HCT116 (cell line): ENCODE results near the gene BAIAP2.

Experiments used
- CBX3 ChIP-seq: IDR thresholded peaks from 2 replicates; pipeline ENCODE4 v1.6.1; 2012; ENCODE audit warnings: low read depth
- EZH2 ChIP-seq: fragments of 200-600 bp; sonication (generic); IDR thresholded peaks from 2 replicates; pipeline ENCODE4 v1.6.1; 2017; ENCODE audit warnings: antibody characterized with exemption, mixed run types
- FOSL1 ChIP-seq: IDR thresholded peaks from 2 replicates; pipeline ENCODE4 v1.6.1; 2012; ENCODE audit warnings: low read depth
- POLR2A ChIP-seq: IDR thresholded peaks from 2 replicates; pipeline ENCODE4 v1.7.0; 2011; ENCODE audit warnings: borderline replicate concordance; ENCODE audit not compliant: insufficient read depth, insufficient read length; ENCODE audit errors: extremely low read depth
- POLR2AphosphoS5 ChIP-seq: IDR thresholded peaks from 2 replicates; pipeline ENCODE4 v1.6.1; 2011; ENCODE audit warnings: mild to moderate bottlenecking, low read depth, low read length, moderate library complexity
- SP1 ChIP-seq: IDR thresholded peaks from 2 replicates; pipeline ENCODE4 v1.6.1; 2012; ENCODE audit warnings: low read depth
- SRF ChIP-seq: IDR thresholded peaks from 2 replicates; pipeline ENCODE4 v1.6.1; 2012; ENCODE audit warnings: low read depth
- ZNF274 ChIP-seq: fragments of 200-500 bp; sonication (Bioruptor generic); IDR thresholded peaks from 2 replicates; pipeline ENCODE4 v1.6.1; 2014; ENCODE audit warnings: mild to moderate bottlenecking, low read depth, low read length, inconsistent platforms
- TF ChIP-seq, protein P1 (sequence below), 3 experiments: fragments of 200-600 bp in 1 of 3; sonication (generic) in 1 of 3; IDR thresholded peaks in 2 of 3; conservative IDR thresholded peaks in 1 of 3; 2 replicates each; pipeline ENCODE4 v1.5.1; 2012 to 2017; ENCODE audit warnings: low read depth in 2 of 3, low read length in 2 of 3, antibody characterized with exemption in 1 of 3, borderline replicate concordance in 1 of 3, control low read depth in 1 of 3, mild to moderate bottlenecking in 1 of 3, mixed read lengths in 1 of 3, mixed run types in 1 of 3, moderate library complexity in 1 of 3; ENCODE audit not compliant: insufficient read depth in 1 of 3
- TF ChIP-seq, protein P2 (sequence below): IDR thresholded peaks from 2 replicates; pipeline ENCODE4 v1.6.1; 2012
- TF ChIP-seq, protein P3 (sequence below): IDR thresholded peaks from 2 replicates; pipeline ENCODE4 v1.6.1; 2012; ENCODE audit warnings: low read depth

DNA sequence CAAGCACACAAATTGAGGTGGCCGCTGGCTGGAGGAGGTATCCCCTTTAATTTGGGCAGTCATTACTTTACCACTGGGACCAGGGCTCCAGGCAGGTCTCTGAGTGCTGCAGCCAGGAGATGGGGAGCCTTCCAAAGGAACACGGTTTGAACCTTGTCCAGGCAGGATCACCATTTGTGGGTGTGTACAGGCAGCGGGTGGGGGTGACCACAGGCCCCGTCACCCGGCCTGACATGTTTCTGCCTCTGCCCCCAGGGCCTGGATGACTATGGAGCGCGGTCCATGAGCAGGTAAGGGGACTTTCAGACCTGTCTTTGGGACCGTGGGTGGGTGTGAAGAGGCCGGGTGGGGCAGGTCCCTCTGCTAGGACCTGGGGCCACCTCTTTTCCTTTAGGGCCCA, 73.3 kb downstream of the BAIAP2 start:
- TF ChIP-seq POLR2A: no peak
- TF ChIP-seq FOSL1: no peak
- no peak for TF ChIP-seq EZH2
- no peak for TF ChIP-seq SP1
- no peak for TF ChIP-seq SRF
- TF ChIP-seq, protein P1, sequence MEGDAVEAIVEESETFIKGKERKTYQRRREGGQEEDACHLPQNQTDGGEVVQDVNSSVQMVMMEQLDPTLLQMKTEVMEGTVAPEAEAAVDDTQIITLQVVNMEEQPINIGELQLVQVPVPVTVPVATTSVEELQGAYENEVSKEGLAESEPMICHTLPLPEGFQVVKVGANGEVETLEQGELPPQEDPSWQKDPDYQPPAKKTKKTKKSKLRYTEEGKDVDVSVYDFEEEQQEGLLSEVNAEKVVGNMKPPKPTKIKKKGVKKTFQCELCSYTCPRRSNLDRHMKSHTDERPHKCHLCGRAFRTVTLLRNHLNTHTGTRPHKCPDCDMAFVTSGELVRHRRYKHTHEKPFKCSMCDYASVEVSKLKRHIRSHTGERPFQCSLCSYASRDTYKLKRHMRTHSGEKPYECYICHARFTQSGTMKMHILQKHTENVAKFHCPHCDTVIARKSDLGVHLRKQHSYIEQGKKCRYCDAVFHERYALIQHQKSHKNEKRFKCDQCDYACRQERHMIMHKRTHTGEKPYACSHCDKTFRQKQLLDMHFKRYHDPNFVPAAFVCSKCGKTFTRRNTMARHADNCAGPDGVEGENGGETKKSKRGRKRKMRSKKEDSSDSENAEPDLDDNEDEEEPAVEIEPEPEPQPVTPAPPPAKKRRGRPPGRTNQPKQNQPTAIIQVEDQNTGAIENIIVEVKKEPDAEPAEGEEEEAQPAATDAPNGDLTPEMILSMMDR (IDR thresholded peaks at IDR 0.05 in 2 of 3, conservative IDR thresholded peaks at IDR 0.05 in 1 of 3; ENCODE audit: borderline replicate concordance in 1 of 3, insufficient read depth in 1 of 3, low read depth in 2 of 3, low read length in 2 of 3): no peak
- TF ChIP-seq CBX3: no peak
- no peak for TF ChIP-seq POLR2AphosphoS5
- TF ChIP-seq, protein P2, sequence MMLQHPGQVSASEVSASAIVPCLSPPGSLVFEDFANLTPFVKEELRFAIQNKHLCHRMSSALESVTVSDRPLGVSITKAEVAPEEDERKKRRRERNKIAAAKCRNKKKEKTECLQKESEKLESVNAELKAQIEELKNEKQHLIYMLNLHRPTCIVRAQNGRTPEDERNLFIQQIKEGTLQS: no peak
- TF ChIP-seq, protein P3, sequence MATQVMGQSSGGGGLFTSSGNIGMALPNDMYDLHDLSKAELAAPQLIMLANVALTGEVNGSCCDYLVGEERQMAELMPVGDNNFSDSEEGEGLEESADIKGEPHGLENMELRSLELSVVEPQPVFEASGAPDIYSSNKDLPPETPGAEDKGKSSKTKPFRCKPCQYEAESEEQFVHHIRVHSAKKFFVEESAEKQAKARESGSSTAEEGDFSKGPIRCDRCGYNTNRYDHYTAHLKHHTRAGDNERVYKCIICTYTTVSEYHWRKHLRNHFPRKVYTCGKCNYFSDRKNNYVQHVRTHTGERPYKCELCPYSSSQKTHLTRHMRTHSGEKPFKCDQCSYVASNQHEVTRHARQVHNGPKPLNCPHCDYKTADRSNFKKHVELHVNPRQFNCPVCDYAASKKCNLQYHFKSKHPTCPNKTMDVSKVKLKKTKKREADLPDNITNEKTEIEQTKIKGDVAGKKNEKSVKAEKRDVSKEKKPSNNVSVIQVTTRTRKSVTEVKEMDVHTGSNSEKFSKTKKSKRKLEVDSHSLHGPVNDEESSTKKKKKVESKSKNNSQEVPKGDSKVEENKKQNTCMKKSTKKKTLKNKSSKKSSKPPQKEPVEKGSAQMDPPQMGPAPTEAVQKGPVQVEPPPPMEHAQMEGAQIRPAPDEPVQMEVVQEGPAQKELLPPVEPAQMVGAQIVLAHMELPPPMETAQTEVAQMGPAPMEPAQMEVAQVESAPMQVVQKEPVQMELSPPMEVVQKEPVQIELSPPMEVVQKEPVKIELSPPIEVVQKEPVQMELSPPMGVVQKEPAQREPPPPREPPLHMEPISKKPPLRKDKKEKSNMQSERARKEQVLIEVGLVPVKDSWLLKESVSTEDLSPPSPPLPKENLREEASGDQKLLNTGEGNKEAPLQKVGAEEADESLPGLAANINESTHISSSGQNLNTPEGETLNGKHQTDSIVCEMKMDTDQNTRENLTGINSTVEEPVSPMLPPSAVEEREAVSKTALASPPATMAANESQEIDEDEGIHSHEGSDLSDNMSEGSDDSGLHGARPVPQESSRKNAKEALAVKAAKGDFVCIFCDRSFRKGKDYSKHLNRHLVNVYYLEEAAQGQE: no peak
- TF ChIP-seq ZNF274: no peak
